AG09309 (cell line): ENCODE results near the gene CISD3.

ENCODE experiments used
- DNase-seq: peaks from one replicate; pipeline ENCODE4 v3.0.0-alpha.2; 2010; ENCODE audit warnings: low read depth
- H3K4me3 ChIP-seq: 2 replicates; pipeline ENCODE4 v1.5.1; 2011; ENCODE audit warnings: mild to moderate bottlenecking, low read depth, low read length, moderate library complexity; ENCODE audit not compliant: control insufficient read depth
- CTCF ChIP-seq: IDR thresholded peaks from 2 replicates; pipeline ENCODE4 v1.5.1; 2011; ENCODE audit warnings: mild to moderate bottlenecking, low read depth, low read length, inconsistent platforms; ENCODE audit not compliant: insufficient read depth, control insufficient read depth; ENCODE audit errors: missing control alignments

The CISD3 gene

DNA sequence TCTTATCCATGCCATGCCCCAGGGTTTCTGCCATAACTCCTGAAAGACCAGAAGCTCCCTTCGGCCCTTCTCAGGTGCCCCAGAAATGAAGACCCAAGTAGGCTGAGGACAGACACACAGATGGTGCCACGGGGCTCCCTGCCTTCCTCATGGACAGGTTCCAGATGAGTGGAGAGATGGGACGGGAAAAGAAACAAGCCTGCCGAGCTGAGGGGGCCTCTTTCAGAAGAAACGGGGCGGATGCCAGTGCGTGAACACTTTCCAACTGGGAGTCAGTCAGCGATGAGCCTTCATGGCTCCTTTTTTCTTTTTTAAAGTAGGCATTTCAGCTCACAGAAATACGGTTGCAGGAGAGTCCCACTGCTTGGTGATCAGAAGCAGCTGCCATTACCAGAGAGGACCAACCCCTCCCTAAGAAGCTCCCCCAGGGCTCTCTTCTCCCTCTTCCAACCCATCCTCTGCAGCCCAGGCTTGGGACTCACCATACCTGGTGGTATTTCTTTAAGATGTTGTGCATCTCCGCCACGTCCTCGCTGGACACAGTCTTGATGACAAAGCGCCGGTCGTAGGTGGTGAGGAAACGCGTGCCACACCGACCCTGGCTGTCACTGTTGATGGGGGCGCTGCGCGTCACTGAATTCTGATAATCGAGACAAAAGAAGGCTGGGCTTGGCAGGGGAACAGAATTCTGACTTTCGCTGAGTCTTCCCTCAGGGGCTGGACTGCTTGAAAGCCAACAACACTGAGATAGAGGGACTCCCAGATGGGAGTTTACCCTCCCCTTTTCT lies 50.0 kb downstream of the CISD3 start:
- TF ChIP-seq CTCF, result no peak
- DNase-seq, result no peak
- H3K4me3 ChIP-seq, result no peak overlapping the region

DNA sequence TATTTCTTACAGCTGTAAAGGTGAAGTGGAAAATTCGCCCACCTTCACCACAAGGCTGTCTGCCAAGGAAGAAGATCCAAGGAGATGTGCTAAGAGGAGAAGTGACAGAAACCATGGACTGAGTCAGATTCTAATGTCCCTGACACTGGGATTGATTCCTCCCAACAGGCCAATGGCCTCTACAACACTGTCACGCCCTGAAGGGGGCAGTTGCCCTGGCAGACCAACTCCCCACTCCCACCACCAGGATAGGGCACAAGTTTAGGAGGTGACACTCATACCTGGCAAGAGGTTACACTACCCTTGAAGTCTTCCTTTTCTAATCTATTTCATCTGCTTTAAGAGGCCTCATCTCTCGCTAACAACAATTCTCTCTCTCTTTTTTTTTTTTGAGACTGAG lies 53.1 kb downstream of the CISD3 start:
- no peak for TF ChIP-seq CTCF
- H3K4me3 ChIP-seq, result no peak overlapping the region
- DNase-seq, result no peak
